Activated T-cell treated with anti-CD3 and anti-CD28 coated beads for 48 hours (primary cell): ENCODE results near the gene MUC4.
A peak's percentile ranks its signal among the peaks of the same experiment; 100 is the strongest.
"Not testable (repeated sequence)": the region's sequence is repeated elsewhere in the genome, so short reads cannot be mapped to it uniquely, and the experiment has no call there.

ENCODE experiments used
- DNase-seq: peaks from one replicate; pipeline ENCODE4 v3.0.0-alpha.2; 2020; ENCODE audit warnings: low read depth

The MUC4 gene

DNA sequence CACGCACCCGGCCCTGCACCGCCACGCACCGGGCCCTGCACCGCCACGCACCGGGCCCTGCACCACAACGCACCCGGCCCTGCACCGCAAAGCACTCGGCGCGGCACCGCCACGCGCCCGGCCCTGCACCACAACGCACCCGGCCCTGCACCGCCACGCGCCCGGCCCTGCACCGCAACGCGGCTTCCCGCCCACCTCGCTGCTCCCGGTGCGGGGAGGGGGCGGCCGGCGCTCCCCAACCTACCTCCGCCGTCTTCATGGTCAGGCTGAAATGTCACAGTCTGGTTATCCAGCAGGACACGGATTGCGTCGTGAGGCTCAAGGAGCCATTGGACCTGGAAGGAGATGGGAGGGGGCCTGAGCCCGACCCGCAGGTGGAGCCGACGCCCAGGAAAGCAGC, 49.1 kb downstream of the MUC4 start:
- DNase-seq: no peak

DNA sequence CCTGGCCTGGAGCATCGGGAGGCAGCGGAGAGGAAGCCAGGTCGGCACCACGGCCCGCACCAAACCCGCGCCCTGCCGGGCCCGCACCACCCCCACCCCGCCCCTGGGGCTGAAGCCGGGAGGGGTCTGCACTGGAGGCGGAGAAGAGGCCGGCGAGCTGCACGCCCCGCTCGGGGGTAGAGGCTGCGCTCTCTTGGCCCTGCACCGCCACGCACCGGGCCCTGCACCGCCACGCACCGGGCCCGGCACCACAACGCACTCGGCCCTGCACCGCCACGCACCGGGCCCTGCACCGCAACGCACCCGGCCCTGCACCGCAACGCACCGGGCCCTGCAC, 49.5 kb downstream of the MUC4 start:
- DNase-seq: no peak

DNA sequence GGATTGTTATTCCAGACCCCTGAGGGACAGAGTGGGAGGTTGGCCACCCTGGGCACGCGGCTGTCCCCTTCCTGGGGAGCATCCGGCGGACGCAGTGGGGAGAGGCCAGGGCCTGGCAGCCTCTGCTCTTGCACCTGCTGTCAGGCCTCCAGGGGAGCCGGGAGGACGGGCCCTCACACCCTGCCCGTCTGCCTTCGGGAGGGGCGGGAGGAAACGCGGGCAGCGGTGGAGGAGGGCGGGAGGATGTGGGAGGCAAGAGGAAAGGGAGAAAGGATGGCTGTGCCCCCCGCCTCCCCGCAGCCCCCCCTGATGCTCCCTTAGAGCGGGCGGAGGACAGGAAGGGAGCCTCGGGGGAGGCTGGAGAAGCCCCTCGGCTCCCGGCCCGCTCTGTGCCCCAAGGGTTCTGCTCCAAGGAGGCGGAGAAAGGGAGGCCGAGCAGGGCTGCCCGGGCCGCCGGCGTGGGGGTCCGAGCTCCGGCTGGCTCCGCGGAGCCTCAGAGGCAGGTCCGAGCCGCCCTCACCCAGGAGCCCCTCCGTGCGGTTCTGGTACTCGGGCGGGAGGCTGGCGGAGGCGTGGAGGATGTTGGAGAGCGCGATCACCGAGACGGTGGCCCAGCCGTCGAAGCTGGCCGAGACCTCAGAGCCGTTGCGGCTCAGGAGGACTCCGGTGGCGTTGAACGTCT, 50.0 kb downstream of the MUC4 start:
- no peak for DNase-seq

DNA sequence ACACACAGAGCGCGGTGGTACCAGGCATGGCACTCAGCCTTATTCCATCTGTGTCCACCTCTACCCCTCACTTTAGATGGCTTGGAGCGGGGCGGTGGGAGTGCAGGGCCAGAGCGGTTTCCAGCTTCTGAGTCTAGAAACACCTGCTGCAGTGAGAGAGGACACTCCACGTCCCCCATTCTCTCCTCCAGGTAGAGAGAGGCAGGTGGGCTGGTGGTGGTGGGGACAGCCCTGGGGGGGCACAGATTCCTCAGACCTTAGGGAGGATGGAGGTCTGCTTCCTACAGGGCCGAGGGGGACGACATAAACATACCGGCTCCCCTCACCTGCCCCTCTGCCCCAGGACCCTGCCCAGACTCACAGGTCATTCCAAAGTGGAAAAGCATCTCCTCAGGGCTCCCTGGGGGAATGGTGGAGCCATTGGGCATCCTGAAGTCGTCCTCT, 50.6 kb downstream of the MUC4 start:
- DNase-seq: no peak

DNA sequence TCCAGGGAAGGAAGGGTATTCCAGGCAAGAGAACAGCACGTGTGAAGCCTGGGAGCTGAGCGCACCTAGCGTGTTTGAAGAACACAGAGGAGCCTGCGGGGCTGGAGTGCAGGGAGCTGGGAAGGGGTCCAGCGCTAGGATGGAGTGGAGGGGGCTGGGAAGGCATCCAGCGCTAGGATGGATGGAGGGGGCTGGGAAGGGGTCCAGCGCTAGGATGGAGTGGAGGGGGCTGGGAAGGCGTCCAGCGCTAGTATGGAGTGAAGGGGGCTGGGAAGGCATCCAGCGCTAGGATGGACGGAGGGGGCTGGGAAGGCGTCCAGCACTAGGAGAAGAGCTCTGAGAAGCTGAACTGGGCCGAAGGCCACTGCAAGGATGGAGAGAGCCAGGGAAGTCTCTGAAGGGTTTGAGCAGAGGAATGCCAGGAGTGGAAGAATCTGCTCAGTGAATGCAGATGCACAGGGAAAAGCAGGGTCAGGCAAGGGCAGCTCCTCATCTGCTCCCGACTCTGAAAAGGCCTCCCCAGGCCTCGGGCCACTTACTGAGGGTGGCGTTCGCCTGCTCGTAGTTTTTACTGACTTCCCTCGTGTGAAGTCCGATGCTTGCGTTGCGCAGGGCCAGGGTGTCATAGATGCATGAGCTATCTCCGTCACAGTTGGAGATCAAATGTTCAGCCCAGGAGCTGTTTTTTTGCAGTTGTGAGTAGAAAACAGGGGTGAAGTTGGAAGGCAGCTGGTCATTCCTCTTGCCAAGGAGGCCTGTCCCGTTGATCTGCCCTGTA, 51.2 kb downstream of the MUC4 start:
- no peak for DNase-seq

DNA sequence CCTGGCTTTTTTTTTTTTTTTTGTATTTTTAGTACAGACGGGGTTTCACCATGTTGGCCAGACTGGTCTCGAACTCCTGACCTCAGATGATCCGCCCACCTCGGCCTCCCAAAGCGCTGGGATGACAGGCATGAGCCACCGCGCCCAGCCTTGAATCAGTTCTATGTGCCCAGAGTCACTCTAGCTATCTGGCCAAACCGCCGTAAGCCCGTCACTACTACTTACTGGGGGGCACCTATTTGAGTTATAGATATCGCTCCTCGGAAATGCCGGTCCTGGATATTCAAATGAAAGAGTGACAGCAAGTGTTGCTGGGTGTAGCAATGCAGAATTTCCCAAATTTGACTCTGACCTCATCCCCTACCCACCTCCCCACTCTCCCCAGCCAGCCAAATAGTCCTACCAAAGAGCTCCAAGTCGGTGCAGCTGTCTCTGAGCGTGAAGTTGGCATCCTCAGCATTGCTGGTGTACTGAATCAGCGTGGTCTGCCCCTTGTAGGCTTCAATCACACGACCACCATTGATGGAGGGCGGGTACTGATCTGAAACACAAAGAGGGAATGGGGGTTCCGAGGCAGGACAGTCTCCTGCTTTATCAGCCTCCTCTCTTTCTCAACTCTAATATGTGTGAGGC, 52.9 kb downstream of the MUC4 start:
- no peak for DNase-seq

DNA sequence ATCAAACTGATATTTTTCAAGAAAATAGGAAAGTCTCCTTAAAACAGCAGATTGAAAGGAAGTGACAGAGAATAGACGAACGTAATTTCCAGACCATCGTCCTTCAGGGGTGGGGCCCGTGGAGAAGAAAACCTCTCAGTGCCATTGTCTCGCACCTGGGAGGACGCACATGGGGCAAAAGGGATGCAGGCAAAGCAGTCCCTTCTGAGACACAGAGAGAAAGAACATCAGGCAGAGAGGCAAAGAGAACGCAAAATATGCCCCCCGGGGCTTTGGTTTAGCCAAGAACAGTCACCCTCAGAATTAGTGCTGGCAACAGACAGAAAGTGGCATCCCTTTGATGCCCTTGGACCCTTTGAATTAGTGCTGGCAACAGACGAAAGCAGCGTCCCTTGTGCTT, 53.9 kb downstream of the MUC4 start:
- no peak for DNase-seq

DNA sequence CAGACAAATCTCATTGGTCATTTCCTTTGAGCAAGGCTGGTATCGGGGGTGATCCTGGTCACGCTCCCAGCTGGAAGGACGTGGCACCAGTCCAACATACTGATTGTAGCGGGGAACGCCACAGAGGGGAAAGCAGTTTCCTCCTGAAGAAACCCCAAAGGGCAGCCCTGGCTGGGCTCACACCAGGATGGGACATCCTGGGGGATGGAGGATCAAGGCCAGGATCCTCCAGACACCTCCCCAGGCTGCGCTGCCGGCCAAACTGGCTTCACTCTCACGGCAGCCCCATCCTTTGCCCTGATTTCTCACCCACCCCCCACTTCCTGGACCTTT, 54.3 kb downstream of the MUC4 start:
- no peak for DNase-seq

DNA sequence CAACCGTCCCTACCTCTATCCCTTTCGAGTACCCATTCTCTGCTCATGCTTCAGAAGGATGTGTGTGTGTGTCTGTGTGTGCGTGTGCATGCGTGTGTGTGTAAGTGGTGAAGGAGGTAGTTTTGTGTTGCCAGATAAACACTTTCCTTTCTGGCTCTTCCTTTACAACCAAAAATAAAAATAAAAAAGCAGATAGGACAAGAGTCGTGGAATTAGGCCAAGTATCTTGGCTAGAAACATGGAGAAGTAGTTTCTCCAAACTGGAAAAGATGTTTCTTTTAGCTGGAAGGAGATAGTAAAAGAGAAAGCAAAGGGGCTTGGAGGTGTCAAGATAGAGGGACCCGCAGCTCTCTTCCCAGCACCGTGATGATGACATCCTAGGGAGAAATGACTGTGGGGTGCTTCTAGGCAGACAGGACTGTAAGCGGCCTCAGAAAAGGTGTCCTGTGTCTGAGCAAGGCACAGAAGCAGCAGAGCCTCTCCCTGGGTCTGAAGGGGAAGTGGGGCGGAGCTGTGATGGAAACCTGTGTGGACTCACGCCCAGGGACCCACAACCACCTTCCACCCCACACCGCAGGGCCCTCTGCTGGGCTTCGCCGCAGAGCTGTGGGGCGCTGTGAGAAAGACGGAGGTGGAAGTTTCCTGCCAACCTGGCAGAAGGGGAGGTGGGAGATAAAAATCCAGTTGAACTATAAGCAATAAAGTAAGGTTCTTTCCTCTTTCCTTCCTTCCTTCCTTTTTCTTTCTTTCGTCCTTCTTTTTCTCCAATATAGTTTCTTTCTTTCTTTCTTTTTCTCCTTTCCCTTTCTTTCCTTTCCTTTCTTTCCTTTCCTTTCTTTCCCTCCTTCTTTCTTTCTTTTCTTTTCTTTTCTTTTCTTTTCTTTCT, 55.7 kb downstream of the MUC4 start:
- DNase-seq: peak; percentile 34

DNA sequence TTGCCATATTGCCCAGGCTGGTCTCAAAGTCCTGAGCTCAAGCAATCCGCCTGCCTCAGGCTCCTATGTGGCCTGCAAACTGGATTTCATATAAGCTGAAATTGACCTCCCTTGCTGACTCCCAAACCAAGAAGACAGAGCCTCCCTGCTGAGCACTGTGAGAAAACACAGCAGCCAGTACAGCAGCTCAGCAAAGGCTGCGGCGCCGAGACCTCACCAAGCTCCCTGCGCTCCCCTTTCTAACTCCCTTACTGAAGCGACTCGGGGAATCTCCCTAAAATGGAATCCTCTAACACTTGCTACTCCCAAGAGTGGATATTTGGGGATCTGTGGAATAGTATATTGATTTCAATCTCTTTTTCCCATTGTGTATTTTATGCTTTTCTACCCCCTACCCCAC, 56.3 kb downstream of the MUC4 start:
- no peak for DNase-seq

DNA sequence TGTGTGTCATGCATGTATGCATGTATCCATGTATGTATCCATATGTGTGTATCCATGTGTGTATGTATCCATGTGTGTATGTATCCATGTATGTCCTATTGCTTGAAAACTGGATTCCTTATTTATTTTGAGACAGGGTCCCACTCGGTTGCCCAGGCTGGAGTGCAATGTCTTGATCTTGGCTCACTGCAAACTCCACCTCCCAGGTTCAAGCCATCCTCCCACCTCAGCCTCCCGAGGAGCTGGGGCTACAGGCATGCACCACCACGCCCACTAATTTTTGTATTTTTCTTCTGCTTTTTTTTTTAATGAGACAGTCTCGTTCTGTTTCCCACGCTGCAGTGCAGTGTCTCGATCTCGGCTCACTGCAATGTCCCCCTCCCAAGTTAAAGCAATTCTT, 56.8 kb downstream of the MUC4 start:
- DNase-seq: no peak

DNA sequence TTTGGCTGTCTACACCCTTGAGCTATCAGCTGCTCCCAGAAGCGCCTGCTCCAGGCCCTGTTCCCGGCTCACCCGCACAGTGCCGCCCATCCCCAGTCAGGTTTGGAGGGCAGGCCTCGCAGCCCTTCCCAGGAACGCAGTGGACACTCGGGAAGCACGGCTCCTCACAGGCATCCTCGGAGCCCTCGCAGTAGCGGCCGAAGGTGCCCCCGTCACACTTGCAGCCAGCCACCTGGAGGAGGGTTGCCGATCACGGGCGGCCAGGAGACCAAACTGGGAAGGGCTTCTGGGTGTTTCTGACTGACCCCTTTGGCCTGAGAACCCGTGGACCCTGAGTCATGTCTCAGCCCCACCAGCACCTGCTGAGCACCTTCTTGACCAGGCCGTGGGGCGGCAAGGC, 57.6 kb downstream of the MUC4 start:
- DNase-seq: no peak

DNA sequence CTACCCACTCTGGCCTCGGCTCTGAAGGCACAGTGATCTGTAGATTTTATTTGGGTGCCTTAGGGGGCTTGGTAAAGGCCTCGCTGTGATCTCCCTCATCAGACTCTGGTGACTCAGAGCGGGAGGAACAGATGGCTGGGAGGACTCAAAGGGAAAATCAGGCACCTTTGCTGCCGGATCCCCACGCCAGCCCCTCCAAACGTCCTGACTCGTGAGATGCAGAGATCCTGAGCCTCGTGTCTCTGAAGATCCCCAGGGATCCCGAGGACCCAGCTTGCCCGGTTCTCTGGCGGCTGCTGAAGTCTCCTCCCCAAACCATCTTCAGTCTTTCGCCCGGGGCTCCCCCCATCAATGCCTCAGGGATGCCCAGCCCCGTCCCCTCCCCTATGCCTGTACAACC, 58.1 kb downstream of the MUC4 start:
- no peak for DNase-seq

DNA sequence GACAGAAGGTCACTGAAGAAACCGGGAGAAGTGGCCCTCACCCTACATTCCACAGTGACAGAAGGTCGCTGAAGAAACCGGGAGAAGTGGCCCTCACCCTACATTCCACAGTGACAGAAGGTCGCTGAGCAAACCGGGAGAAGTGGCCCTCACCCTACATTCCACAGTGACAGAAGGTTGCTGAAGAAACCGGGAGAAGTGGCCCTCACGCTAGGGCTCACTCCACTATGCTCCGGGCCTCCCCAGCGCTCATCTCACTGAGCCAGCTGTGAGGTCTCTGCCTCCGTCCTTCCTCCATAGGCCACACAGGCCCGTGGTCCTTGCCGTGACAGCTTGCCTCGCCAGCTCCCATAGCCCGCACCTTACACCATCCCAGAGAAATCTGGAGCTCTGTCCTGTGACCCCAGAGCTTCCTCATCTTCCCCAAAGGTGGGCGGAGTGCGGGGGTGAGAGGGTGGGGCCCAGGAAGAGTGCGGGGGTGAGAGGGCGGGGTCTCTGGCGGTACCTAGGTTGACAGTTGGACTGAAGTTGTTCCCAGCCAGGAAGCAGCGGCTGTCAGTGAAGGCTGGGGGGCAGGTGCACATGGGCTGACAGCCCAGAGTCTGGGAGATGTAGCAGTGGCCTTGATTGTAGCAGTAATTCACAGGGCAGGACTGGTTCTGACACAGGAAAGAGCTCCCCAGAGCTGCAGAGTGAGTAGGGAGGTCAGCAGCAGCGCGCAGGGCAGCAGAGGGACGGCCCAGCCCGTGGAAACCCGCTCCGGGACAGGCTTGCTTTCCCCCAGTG, 59.0 kb downstream of the MUC4 start:
- DNase-seq: no peak

DNA sequence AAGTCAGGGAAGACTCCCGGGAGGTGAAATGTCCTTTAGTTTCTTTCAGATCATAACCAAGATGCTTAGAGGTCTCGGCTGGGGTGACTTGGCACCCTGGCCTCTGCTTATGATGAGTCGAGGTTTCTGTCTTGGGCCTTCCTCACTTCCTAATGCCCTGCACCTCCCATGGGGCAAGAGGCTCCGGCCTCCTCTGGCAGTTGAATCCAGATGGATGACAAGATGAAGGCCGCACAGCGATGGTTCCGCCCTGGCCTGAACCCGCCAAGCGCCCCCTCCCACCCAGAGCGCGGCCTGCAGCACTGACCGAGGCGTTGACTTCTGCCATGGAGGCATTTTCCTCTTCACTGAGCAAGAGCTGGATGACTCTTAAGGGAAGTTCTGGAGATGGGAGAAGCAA, 59.7 kb downstream of the MUC4 start:
- no peak for DNase-seq

DNA sequence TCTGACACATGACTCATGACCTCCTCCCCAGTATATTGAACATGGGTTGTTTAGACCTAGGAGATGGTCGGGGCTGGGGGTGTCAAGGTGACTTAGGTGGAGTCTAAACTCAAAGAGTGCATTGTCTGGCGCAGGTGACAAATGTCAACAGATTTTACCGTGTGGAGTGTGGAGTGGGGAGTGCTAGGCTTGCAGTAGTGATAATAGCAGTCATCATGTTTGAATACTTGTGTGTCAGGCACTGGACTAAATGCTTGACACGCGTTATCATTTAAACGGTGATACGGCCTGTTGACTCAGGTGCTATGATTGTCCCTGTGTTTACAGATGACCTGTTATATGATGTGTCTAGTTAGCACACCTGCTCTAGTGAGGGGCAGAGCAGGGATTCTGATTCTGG, 60.2 kb downstream of the MUC4 start:
- no peak for DNase-seq

DNA sequence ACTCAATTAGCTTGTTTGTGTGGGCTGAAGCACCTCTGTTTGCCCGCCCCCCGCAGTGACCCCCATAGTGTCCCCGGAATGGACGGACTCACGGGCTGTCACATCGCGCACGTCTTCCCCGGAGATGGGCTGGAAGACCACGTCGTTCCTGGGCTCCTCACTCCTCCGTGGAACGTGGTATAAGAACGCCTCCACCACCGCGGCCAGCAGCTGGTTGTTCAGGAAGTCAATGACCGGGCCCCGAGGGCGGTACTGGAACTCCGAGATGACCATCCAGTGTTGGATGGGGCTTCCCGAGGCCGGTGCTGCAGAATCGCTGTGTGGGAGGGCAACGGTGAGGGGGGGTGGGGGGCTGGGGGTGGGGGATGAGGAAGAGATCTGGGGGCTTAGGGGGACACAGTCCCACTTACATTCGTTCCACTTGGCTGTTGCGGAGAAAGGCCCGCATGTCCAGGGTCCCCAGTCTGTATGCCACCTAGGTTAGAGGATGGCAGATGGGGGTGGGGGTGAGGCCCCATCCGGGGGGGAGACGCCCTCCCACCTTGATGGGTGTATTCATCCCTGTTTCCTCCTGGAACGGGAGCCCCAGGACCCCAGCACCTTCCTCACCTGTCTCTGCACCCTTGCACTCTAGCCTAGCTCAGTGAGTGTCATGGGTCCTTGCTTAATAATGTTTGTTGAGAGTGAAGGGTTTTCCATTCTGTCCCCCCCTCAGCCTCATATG, 60.8 kb downstream of the MUC4 start:
- no peak for DNase-seq

DNA sequence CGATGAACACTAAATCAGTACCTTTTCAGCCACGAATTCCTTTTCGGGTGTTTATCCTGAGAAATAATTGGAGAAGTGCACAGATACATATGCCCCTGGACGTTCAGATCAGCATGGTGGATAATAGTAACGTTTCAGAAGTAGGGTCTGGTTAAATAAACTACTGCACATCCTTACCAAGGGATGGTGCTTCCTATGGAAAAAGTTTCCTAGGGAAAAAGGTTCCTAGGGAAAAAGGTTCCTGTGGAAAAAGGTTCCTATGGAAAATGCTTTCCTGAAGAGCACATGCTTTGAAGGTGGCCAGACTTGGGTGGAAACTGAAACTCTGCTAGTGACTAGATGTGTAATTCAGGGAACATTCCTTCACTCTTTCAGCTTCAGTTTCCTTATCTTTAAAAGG, 62.6 kb downstream of the MUC4 start:
- not testable (repeated sequence) for DNase-seq

DNA sequence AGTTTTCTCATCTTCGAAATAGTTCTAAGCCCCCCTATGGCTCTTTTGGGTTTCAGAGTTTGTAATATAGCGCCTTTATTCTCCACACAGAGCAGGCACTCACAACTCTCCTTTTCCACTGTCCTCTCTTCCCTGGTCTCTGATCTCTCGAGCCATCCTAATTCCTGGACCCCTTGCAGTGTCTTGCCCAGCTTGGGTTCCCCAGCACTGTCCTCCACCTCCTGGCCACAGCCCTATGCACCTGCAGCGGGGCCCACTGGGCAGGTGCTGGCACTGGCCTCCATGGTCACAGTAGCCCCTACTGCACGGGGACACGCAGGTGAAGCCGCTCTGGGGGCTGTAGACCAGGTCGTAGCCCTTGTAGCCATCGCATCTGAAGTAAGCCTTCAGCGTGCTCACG, 63.1 kb downstream of the MUC4 start:
- DNase-seq: no peak

DNA sequence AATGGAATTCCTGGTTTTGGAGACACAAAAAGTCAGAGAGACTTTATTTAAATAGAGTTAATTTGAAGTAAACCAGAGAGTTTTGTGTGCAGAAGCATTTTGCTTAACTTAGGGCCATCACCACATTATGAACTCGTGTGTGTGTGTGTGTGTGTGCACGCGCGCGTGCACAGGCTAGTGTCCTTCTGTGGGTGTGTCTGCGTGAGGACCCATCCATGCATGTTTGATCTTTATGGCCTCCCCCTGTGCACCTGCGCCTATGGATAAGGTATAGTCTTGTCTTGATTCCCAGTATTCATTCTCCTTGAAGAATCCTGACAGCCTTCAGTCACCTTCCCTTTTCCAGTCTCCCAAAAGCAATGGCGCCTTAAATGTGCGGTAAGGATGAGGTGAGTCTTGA, 65.0 kb downstream of the MUC4 start:
- DNase-seq: no peak

DNA sequence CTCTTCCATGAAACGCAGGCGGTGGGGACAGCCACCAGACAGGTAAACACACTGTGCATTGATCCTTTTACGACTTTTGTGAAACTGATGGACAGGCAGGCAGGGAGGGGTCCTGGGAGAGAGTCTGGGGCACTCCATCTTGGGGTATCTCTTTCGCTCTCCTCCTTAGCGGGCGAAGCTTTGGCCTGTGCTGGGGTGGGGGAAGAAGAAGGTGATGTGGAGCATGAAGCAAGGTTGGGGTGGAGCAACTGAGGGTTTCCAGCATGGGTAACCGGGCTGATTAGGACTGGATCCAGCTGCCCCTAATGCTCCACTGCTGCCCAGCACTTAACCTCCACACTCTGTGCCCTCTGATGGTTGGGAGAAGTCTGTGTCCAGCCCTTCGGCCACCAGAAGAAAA, 65.4 kb downstream of the MUC4 start:
- no peak for DNase-seq
